NCI-H510A (cell line): ENCODE results near the gene CLNS1A.
"Not testable (repeated sequence)": the region's sequence is repeated elsewhere in the genome, so short reads cannot be mapped to it uniquely, and the experiment has no call there.

Experiments
- DNase-seq: peaks from one replicate; lab custom pipeline; 2025; lab: John Stamatoyannopoulos, UW

The CLNS1A gene, protein sequence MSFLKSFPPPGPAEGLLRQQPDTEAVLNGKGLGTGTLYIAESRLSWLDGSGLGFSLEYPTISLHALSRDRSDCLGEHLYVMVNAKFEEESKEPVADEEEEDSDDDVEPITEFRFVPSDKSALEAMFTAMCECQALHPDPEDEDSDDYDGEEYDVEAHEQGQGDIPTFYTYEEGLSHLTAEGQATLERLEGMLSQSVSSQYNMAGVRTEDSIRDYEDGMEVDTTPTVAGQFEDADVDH

DNA sequence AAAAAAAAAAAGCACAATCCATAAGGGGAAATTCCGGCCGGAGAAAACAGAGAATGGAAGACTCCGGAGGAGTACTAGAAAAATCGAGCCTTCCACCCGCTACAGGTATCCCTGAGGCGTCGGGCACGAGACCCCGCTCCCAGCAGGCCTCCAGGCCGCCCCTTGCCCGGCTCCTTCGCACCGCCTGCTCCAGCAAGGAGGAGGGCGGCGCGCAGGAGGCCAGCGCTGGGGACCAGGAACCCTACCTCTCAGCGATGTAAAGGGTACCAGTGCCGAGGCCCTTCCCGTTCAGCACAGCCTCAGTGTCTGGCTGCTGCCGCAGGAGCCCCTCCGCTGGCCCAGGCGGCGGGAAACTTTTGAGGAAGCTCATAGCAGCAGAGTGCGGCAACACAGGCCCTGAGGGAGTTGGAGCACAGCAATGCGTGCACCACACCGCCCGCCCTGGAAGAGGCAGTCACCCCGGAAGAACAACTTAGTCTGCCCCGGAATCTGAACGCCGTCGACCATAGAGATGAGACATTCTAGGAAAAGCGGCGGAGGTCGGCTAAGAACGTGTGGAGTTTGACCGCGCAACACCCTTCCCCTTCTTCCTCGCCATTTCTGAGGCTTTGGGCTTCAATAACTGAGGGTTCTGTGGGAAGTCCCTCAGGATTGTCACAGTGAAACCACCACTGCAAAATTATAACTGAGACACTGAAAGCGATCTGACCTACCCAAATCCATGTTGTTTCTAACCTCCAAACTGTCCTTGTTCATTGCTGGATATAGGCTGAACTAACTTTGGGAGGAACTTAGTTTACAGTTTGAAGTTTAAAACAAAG is at the start of gene CLNS1A:
Gene CLNS1A (minus strand): TSS at position 450 of the 821 bp plus-strand sequence. CDS start 80 bp downstream, at position 370.
- peak; percentile 90 for DNase-seq

DNA sequence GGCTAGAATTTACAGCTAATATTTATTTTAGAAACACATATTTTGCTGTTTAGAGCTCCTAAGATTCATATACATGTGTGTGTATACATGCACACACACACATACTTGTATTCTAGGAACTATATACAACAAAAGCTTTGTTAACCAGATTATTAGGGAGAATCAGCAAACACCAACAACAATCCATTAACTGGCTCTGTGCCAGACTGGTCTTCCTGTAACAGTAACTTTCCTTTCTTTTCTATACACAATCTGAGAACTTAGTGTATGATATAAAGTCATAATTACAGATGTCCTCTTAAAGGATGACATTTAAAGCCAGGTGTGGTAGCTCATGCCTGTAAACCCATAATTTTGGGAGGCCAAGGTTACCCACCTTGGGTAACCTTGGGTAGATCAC is 49.5 kb upstream of the CLNS1A start:
- no peak for DNase-seq

DNA sequence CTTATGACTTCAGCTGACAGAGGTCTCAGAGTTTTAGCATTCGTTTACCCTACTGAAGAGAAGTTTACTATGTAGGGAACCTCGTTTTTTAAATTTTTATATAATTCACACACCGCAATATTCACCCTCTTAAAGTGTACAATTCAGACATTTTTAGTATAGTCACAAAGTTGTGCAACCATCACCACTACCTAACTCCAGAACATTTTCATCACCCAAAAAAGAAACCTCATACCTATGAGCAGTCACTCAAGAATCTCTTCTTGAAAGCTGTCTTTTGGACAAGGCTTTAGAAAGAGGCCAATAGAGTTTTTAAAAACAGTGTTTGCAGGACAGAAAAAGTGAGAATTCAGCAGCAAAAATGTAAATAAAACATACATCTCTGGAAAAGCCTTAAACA is 39.5 kb upstream of the CLNS1A start:
- DNase-seq: no peak

DNA sequence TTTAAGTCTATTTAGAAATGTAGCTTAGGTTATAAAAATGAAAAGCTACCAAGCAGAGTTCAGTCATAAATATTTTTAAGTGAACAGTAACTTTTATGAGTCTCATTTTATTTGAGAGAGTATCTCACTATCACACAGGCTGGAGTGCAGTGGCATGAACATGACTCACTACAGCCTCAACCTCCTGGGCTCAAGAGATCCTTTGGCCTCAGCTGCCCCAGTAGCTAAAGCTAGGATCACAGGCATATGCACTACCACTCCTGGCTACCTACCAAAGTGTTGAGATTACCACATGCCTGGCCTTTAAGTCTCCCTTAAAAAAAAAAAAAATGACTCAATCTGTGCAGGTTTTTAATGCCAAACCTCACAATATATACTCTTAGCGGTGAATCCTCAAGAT is 34.7 kb upstream of the CLNS1A start:
- DNase-seq: no peak

DNA sequence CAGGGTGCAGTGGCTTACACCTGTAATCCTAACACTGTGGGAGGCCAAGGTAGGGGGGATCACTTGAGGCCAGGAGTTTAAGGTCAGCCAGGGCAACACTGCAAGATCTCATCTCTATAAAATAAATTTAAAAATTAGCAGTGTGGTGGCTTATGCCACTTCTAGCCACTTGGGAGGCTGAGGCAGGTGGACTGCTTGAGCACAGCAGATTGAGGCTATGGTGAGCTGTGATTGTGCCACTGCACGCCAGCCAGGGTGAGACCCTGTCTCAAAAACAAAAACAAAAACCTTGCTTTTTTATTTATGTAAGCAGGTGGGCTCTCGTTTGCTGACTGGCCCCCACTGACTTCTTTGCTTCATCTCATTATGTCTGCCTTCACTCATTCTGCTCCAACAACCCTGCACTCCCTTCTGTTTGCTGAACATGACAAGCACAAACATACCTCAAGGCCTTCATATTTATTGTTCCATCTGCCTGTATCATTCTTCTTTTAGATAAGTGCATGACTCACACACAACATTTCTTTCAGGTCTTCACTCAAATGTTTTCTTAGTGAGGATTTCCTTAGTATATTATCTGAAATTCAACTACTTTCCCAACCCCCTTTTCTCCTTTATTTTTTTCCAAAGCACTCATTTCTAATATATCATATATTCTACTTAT is 32.4 kb upstream of the CLNS1A start:
- no peak for DNase-seq

DNA sequence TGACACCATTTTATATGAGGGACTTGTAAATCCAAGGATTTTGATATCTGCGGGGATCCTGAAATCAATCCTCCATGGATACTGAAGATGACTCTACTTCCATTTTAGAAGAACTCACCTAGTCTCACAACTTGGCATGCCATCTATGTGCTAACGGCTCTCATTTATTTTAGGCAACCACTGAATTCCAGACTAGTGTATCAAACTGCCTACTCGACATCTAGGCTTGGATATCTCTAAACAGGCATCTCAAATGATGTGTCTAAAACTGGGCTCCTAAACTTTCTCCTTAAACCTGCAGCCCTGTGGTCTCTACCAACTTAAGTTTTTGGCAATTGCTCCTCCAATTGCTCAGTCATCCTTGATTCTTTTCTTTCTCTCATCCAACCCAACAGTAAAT is 31.2 kb upstream of the CLNS1A start:
- no peak for DNase-seq

DNA sequence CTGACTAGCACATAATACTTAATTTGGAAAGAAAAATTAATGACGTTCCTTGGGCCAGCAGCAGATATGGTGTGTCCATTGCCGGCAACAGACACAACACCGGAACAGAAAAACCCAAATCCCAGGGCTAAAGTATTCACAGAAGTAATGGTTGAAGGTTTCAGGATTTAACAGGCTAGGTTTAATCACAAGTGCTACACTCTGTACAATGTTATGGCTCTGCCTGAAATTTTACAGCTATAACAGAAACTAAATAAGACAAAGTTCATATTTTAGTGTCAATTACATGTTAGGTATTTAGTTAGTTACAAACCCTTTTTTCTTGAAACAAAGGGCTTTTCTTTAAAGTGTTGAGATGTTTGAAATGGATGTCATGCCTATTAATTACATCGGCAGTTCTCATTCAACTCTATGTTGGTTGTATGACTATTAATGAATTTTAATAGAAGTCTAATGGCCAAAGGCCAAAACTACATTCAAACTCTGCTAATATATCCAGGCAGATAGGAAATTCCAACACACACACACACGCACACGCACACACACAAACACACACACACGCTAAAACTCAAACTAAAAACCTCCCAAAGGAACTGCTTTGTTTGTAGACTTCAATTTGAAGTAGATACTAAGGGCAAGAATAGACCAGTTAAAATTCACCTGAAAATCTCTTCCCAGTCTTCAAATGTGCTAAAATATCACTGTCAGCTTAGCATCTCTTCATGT is 27.8 kb upstream of the CLNS1A start:
- DNase-seq: no peak

DNA sequence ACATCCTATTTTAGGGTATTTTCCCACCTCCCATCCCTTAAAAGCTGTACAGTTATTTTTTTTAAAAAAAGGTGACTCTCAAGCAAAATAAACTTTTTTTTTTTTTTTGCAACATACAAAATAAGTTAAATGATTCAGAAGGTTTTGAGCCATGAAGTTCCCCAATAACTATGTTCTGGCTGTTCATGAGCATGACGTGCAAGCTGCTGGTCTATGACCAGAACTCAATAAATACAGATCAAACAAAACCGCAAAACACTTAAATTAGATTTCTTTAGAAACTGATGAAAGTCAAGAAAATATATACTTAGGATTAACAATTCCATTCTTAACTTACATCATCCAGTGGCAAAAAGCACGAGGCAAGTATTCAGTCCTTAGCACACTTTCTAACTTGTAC is 24.1 kb upstream of the CLNS1A start:
- DNase-seq: no peak

DNA sequence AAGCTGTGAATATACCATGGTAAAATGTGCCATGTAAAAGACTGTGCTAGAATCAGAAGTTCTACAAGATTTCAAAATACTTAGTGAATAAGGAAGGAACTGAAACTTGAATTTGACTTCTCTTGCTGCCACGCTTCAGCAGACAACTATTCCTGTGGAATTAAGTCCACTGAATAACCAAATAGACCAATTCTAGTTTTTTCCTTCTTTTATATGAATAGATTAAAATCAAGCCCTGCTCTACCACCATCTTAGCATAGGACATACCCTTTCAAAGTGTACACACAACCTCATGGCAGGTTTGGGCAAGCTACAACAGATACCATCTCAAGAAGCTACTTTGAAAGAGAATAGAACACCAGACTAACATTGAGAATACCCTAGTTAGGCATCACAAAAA is 23.4 kb upstream of the CLNS1A start:
- no peak for DNase-seq

DNA sequence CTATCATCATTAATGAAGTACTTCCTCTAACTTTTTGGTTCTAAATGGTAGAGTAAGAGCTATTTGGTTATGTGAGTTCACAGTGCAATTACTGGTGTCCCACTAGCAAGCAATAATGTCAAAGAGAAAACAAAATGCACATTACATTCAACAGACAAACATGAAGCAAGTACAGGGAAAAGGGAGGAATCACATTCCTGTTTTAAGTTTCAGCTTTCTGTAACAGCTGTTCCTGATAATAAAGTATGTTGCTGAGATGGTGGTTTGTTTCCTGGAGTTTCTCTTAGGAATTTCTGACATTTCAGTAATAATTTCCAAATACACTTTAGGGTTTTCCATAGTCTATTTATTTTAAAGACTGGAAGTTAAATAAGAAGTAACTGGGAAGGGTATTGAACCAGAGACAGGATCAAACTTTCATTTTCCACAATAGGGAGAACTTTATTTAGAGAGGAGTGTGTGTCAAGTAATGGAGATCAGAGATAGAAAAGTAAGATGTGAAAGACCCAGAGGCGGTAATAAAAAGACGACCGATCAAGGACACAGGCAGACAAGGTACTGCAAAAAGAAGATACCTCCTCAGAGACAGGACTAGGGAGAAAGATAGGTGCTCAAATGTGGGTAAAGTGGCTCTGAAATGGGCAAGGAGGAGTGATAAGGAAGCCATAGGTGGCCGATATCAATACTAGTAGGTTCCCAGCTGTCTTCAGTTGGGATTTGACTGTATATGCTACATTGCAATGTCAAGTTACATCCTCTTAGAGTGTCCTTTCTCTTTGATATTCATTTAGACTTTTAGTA is 20.8 kb upstream of the CLNS1A start:
- DNase-seq: no peak

DNA sequence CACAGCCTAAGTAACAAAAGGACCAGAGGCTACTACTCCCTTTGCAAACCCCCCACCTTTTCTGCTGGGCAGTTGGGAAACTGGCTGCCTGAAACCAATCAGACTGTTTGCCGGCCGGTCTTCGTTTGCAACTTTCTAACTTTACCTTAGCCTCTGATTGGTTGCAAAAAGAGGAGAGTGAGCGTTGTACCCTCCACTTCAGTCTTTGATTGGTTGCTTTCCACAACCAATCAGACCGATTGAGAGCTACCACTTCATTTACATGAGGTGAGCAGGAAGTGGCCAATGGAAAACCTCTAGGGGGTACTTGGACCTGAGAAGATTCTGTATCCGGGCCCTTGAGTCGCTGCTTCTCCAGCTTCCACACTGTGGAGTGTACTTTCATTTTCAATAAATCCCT is 18.8 kb upstream of the CLNS1A start:
- no peak for DNase-seq

DNA sequence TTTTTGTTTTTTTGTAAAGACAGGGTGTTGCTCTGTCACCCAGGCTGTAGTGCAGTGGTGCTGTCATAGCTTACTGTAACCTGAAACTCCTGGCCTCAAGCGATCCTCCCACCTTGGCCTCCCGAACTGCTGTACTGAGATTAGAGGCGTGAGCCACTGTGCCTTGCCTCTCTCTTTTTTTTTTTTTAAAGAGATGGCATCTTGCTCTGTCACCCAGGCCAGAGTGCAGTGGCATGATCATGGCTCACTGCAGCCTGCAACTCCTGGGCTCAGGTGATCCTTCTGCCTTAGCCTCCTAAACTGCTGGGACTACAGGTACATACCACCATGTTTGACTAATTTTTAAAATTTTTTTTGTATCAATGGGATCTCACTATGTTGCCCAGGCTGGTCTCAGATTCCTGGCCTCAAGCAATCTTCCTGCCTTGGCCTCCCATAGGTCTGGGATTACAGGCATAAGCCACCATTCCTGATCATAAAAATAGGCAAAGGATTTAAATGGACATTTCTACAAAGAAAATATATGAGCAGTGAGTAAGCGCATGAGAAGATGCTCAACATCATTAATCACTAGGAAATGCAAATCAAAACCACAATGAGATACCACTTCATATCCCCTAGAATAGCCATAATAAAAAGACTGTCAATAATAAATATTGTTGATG is 17.3 kb upstream of the CLNS1A start:
- no peak for DNase-seq

DNA sequence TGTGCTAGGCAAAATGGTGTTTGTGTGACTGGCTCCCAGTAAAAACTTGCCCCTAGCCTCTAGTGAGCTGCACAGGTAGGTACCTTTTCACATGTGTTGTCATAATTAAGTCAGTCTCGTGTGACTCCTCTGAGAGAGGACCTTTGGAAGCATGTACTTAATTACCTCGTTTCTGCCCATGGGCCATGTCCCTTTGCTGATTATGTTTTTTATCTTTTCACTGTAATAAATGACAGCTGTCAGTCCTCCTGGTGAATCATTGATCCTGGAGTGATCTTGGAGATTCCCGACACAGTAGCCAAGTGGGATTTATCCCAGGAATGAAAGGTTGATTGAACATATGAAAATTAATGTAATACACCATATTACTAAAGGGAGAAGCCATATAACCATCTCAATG is 12.5 kb upstream of the CLNS1A start:
- DNase-seq: no peak

DNA sequence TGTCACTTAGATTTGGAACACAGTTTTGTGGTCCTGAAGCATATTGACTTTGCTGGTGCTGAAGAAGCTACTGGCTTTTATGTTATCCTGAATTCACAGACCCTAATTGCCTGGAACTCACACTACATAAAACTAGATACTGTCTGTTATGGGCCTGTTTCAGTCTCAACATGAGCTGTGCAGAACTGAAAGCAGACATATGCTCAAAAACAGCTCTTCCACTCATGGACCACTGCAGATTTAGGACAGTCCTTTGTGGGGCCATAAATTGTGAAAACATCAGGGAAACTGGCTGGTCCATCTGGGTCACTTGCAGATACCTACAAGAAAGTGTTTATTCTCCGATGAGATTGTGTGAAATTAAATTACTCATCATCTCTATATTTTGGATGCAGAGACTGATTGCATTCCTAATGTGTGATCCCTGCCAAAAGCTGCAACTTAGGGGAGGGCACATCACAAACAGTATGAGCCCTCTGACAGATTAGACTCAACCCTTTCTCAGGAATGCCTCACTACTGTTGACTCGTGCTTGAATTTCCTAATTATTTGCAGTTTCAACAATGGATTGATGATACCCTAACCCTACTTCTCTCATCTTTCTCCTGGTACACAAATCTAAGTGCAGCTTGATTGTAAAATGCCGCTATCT is 10.2 kb upstream of the CLNS1A start:
- DNase-seq: no peak

DNA sequence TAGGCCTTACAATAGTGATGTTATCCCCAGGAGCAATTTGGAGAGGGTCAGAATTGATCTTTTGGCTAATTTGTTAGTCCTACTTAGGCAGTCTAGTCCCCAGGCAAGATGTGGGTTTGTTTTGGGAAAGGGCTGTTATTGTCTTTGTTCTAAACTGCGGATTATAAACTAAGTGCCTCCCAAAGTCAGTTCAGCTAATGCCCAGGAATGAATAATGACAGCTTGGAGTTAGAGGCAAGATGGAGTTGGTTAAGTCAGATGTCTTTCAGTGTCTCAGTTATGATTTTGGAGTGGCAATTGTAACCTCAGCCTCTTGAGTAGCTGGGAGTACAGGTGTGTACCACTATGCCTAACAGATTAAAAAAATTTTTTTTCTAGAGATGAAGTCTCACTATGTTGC is 7.3 kb upstream of the CLNS1A start:
- no peak for DNase-seq

DNA sequence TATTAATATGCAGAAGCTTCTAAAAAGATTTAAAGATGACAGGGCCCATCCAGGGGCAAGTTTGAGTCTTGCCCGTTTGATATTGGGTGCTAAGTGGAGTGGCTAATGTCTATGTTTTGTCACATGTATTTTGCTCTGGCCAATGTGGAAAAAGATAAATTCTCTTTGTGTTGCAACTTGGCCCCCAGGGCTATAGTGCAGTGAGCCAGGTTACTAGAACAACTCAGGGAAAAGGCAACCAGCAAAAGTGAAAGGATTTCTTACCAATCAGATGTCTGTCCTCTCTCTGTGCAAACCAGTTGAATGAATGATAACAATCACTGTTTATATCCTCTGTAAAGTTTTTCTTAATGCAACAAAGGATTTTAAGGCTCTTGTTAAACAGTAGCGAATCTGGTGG is 4.6 kb upstream of the CLNS1A start:
- DNase-seq: no peak

DNA sequence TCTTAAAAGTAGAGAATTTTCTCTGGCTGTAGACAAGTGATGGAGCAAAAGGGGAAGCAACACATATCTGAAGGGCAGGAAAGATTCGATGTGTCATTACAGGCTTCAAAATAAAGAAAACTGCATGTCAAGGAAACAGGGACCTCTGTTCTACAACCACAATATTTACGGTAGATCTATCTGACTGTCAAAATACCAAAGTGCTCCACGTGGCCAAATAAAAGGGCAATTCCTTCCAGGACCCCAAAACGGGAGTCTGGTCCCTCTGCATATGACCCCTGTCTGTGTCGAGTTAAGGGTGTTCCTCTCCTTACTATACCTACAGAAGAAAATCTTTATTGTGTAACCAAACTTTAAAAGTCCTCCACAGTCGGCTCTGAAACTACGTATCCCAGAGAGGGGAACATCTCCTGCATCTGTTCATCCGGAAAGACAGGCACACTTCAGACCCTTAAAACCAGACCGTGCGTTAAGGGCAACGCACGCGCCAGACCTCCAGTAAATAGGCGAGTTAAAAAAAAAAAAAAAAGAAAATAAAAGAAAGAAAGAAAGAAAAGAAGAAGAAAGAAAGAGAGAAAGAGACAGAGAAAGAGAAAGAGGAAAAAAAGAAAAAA is 756 bp downstream of the CLNS1A start:
- DNase-seq: no peak

DNA sequence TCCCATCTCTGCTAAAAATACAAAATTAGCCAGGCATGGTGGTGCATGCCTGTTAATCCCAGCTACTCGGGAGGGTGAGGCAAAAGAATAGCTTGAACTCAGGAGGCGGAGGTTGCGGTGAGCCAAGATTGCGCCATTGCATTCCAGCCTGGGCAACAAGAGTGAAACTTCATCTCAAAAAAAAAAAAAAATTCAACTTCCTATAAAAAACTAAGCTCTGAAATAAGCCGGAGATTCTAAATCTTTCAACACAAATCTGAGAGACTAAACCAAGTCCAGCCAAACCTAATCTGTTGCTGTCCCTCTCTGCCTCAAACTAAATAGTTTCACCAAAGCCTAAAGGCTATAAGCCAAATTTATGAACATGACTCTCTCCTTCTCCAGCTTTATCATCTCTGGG is 3.7 kb downstream of the CLNS1A start:
- DNase-seq: not testable (repeated sequence)

DNA sequence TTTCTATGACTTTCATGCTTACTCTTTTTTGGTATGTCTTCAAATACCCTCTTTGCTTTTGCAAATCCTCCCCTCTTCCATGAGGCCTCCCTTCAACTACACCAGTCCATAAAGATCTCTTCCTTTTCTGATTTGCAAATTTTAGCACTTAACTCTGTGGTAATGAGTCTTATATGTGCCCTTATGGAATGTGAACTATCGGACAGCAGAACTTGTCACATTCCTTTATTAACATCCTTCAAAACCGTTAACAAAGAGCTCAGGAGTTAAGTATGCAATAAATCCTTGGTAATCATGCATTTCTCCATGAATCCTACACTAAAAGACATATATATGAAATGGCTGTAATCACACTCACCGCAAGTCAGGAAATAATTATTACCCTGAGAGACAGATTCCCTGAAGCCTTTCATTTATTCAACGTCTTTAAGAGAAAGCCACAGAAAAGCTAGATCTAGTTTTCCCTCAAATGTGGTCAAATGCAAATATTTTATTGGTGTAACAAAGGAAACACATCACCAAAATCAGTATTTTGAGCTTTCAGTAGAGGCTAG is 7.4 kb downstream of the CLNS1A start:
- no peak for DNase-seq
